ENCODE measurements around the gene PLCD4. TPM values are rescaled to one million over a fixed set of nuclear protein-coding genes. Genes with fewer than 3 reads are reported as not detected.

Gene PLCD4
- polyA plus RNA-seq, 1 donor from 2014 or later: 0.40 TPM

DNA sequence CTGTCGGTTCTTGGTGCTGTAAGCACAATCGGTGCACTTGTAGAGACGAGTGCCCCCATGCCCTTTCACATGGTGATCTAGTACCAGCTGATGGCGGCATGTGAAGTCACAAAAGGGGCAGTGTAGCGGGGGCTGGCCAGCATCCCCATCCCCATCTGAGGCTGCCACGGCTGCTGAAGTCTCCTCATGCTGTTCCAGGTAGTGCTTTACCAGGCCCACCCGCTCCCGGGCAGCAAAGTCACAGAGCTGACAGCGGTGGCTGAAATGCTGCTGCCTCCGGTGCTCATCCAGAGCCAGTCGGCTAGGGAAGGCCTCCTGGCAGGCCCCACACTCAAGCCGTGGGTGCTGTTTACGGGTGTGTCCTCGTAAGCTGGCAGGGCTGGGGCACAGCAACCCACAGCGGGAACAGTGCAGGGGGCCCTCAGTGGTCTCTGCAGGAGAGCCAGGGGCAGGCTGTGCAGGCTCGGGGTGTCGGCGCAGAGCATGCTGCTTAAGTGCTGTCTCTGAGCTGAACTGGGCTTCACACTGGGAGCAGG is 34.5 kb downstream of the PLCD4 start:
- Mint-ChIP-seq H3K27me3 (no peaks in the 10 kb centered on the region), H3K27ac (no peak overlapping the region), H3K4me1 (no peaks in the 10 kb centered on the region), H3K36me3 (no peaks in the 10 kb centered on the region), H3K4me3 (no peak overlapping the region), H3K9me3 (no peaks in the 10 kb centered on the region)

DNA sequence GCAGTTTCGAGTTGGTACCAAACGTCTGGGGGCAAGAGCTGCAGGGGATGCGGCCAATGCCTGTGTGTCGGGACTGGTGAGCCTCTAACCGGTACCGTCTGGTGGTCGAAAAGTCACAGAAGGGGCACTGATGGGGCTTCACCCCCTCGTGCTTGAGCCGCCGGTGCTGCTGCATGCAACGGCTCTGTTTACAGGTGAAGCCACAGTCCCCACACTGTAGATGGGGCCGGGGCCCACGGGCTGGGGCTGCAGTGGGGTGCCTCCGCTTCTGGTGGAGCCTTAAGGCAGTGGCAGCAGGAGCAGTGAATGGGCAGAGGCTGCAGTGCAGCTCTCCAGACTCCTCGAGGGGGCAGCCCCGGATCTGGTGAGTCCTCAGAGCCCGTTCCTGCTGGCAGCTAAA is 35.1 kb downstream of the PLCD4 start:
- Mint-ChIP-seq H3K27ac (no peak overlapping the region), H3K36me3 (no peaks in the 10 kb centered on the region), H3K9me3 (no peaks in the 10 kb centered on the region), H3K4me3 (no peak overlapping the region), H3K27me3 (no peaks in the 10 kb centered on the region), H3K4me1 (no peaks in the 10 kb centered on the region)

DNA sequence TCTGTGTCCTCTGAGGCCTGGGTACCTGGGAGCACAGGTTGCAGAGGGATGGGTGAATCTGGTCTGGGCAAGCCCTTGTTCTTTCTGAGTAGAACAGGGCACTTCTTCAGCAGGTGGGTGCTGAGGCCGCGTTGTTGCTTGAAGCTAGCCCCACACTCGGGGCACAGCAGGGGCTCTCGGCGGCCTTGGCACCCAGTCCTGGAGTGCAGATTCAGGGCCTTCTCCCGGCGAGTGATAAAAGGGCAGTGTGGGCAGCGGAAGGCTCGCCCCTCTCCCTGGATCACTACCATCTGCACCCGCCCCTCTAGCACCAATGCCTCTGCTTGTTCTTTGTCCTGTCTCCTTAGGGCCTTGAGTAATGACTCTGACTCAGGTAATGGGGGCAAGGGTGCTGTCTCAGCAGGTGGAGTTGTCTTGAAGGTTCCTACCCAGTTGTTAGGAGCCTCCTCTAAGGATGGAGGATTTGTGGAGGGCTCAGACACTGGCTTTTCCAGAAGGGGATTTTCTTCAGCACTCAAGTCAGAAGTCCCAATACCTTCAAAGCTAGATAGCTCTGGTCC is 36.1 kb downstream of the PLCD4 start:
- Mint-ChIP-seq H3K36me3 (no peaks in the 10 kb centered on the region), H3K9me3 (no peaks in the 10 kb centered on the region), H3K27ac (no peak overlapping the region), H3K4me3 (no peak overlapping the region), H3K27me3 (no peaks in the 10 kb centered on the region), H3K4me1 (peaks cover 0 to 5% (median 3%) of the 10 kb centered on the region in 3 donors)

DNA sequence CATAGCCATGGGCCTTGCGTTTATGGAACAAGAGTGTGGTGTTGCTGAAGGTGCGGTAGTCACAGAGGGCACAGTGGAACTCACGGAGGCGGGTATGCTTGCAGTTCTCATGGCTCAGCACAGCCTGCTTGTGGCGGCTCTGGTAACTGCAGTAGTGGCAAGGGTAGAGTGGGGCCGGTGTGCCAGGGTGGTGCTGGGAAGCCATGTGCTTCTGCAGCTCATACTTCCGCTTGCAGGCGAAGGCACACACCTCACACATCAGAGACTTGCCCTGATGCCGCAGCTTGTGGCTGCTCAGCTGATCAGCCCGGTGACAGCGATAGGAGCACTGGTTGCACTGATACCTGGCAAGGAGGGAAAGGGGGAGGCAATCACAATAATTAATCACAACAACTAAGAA is 37.0 kb downstream of the PLCD4 start:
- no peak overlapping the region for H3K27ac Mint-ChIP-seq

DNA sequence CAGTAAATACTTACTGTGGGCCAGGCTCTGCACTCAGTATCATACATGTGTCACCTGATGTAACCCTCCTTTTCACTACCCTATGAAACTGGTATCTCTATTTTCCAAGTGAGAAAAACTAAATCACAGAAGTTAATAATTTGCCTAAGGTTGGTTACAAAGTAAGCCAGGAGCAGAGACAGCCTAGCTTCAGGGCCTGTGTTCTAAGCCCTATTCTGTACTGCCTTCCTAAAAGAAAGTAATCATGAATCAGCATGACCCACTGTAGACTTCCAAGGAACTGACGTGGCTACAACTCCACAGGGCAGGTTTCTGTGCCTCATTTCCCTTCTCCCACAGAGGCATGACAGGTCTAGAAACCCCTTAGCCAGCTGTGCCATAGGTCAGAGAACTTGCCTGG is 37.4 kb downstream of the PLCD4 start:
- no peaks in the 10 kb centered on the region for H3K9me3 Mint-ChIP-seq
- H3K27ac Mint-ChIP-seq: no peak overlapping the region
- H3K4me3 Mint-ChIP-seq: no peak overlapping the region
- peaks cover 0 to 5% (median 3%) of the 10 kb centered on the region in 3 donors for H3K4me1 Mint-ChIP-seq
- no peaks in the 10 kb centered on the region for H3K36me3 Mint-ChIP-seq
- no peaks in the 10 kb centered on the region for H3K27me3 Mint-ChIP-seq

More for the DNA sequence above, 37.0 kb downstream of the PLCD4 start:
- H3K9me3 Mint-ChIP-seq: no peaks in the 10 kb centered on the region
- H3K27me3 Mint-ChIP-seq: no peaks in the 10 kb centered on the region
- H3K4me3 Mint-ChIP-seq: no peak overlapping the region
- H3K36me3 Mint-ChIP-seq: no peaks in the 10 kb centered on the region
- H3K4me1 Mint-ChIP-seq: peaks cover 0 to 5% (median 3%) of the 10 kb centered on the region in 3 donors

- Mint-ChIP-seq H3K4me1 (peaks cover 0 to 5% (median 3%) of the 10 kb centered on the region in 3 donors), H3K27me3 (no peaks in the 10 kb centered on the region), H3K4me3 (no peak overlapping the region), H3K27ac (no peak overlapping the region), H3K36me3 (no peaks in the 10 kb centered on the region), H3K9me3 (no peaks in the 10 kb centered on the region)
Observed at GRCh38 chr2:218648088-218648786, 40.5 kb downstream of the PLCD4 start.

- Mint-ChIP-seq H3K36me3 (no peaks in the 10 kb centered on the region), H3K4me3 (no peak overlapping the region), H3K27ac (no peak overlapping the region), H3K9me3 (no peaks in the 10 kb centered on the region), H3K27me3 (no peaks in the 10 kb centered on the region), H3K4me1 (peaks cover 0 to 5% (median 3%) of the 10 kb centered on the region in 3 donors)
Observed at GRCh38 chr2:218648787-218649100, 41.0 kb downstream of the PLCD4 start.

DNA sequence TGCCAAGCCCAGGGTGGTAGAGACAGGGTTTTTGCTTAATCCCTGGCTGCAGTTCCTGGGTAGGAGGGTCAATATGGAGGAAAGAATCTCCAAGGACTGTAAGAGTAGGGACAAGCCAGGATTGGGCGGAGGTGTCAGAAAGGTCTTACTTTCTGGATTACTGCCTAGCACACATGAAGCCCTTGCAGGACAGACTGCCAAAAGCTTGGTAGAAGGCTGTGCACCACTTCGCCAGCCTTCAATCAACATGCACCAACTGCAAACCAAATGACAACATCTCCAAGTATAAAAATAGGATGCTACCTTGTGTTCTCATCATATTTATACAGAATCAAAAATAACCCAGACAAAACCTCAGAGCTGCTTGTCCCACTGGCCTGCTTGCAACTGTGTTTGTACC is 48.1 kb downstream of the PLCD4 start:
- H3K9me3 Mint-ChIP-seq: no peaks in the 10 kb centered on the region
- no peaks in the 10 kb centered on the region for H3K27me3 Mint-ChIP-seq
- H3K27ac Mint-ChIP-seq: no peak overlapping the region
- peaks cover 21 to 22% (median 22%) of the 10 kb centered on the region in 3 donors for H3K4me1 Mint-ChIP-seq
- H3K4me3 Mint-ChIP-seq: peak overlapping the region in 1 of 4 donors; percentile 69
- no peaks in the 10 kb centered on the region for H3K36me3 Mint-ChIP-seq

DNA sequence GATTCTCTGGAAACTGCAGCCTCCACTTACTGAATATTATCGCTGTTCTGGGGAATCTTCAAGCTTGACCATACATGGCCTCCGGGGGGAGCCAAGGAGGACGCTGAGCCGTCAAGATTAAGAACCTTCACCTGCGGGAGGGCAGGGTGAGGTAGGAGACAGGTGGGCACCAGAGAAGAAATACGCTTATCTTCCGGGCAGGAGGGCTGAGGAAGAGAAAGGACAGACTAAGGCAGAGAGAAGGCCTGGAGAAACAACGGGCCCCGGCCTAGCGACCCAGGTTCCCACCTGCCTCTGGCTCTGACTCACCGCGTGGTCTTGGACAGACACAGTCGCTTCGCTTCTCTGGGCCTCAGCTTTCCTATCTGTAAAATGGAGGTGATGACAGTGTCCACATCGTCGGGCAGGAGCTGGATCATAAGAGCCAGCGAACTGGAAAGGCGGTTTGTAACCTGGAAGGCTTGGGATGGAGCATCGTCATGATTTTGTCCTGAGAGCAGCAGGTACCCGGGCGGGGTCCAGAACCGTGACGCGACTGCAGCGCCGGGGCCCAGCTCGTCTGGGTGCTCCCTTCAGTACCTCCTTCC is 51.1 kb downstream of the PLCD4 start:
- H3K27me3 Mint-ChIP-seq: no peaks in the 10 kb centered on the region
- H3K36me3 Mint-ChIP-seq: no peaks in the 10 kb centered on the region
- H3K27ac Mint-ChIP-seq: peak overlapping the region; percentile 46 to 96 (median 95)
- H3K9me3 Mint-ChIP-seq: no peaks in the 10 kb centered on the region
- H3K4me1 Mint-ChIP-seq: peaks cover 21 to 23% (median 22%) of the 10 kb centered on the region in 3 donors
- peak overlapping the region; percentile 88 to 100 (median 96) for H3K4me3 Mint-ChIP-seq

DNA sequence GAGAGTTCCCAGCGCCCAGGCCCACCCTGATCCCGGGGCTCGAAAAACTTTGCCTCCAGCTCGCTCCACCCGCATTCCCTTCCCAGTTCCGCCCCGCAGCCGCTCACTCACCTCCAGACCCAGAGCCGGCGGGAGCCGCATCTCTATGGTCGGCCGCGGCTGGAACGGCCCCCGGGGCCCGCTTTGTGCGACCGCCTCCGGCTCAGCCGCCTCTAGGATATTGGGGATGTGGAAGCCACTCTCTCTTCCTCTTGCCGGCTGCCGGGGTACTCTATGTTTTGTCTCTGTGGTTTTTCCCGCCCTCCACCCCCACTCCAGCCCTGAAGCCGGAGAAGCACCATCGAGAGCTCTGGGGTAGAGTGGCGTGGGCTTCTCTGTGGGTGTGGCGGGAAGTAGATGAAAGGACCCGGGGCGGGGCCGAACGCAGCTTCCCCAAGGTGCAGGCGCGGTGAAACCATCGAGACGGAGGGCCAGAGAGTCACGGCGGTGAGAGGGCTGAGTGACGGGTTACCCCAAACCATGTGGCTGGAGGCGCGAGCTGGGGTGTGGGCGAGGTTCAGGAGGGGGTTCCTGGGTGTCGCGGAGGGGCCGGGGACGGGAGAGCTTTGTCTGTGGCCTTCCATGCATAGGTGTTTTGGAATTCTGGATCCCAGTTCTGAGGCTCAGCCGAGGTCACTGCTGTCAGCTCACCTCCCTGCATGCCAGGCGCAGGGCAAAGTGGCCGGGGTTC is 51.7 kb downstream of the PLCD4 start, which contains the start of the genes BCS1L and ZNF142:
Gene BCS1L (plus strand): TSS at position 426 of the 730 bp plus-strand sequence. CDS start 1,305 bp downstream, outside the sequence.
Gene ZNF142 (minus strand): TSS at position 366 of the 730 bp plus-strand sequence. CDS start 3,194 bp downstream, outside the sequence.
- Mint-ChIP-seq H3K27ac (peak within 1 kb of the TSS; percentile 46 to 96 (median 95)), H3K4me1 (peaks cover 21 to 23% (median 22%) of the 10 kb centered on the region in 3 donors), H3K4me3 (peak within 1 kb of the TSS; percentile 88 to 100 (median 96)), H3K27me3 (no peaks in the 10 kb centered on the region), H3K36me3 (no peaks in the 10 kb centered on the region), H3K9me3 (no peaks in the 10 kb centered on the region)

GRCh38 chr2:218659988-218660358 is 52.3 kb downstream of the PLCD4 start:
- peaks cover 21 to 25% (median 22%) of the 10 kb centered on the region in 3 donors for H3K4me1 Mint-ChIP-seq
- H3K27me3 Mint-ChIP-seq: no peaks in the 10 kb centered on the region
- no peaks in the 10 kb centered on the region for H3K9me3 Mint-ChIP-seq
- H3K4me3 Mint-ChIP-seq: peak overlapping the region; percentile 88 to 100 (median 96)
- peak overlapping the region; percentile 46 to 96 (median 95) for H3K27ac Mint-ChIP-seq
- H3K36me3 Mint-ChIP-seq: no peaks in the 10 kb centered on the region

- Mint-ChIP-seq H3K36me3 (no peaks in the 10 kb centered on the region), H3K9me3 (no peaks in the 10 kb centered on the region), H3K4me3 (peak overlapping the region in 1 of 4 donors; percentile 27), H3K27ac (no peak overlapping the region), H3K27me3 (no peaks in the 10 kb centered on the region), H3K4me1 (peaks cover 17 to 24% (median 21%) of the 10 kb centered on the region in 3 donors)
Observed at GRCh38 chr2:218662377-218662776, 54.7 kb downstream of the PLCD4 start.

- Mint-ChIP-seq H3K36me3 (no peaks in the 10 kb centered on the region), H3K4me1 (peaks cover 14 to 24% (median 17%) of the 10 kb centered on the region in 3 donors), H3K4me3 (peak overlapping the region in 2 of 4 donors; percentile 27 to 68), H3K9me3 (no peaks in the 10 kb centered on the region), H3K27me3 (no peaks in the 10 kb centered on the region), H3K27ac (no peak overlapping the region)
Observed at GRCh38 chr2:218662827-218663226, 55.1 kb downstream of the PLCD4 start.

DNA sequence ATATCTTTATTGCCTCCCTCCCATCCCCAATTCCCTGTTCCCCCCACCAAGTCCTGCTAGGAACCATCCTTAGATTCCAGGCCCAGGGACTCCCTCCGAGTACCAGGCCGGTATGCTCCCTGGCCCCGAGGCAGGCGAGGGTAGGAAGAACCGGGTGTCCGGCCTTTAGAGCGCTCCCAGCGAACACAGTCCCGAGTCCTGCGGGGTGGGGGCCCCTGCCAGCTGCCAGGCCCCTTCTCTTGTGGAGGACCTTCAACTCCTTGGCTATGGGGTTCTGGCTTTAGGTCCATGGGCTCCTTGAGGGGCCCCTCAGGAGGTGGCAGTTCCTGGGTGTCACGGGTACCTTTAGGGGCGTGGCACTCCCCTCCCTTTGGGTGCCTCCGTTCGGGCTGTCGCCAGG is 56.2 kb downstream of the PLCD4 start:
- Mint-ChIP-seq H3K4me3 (peak overlapping the region in 1 of 4 donors; percentile 40), H3K36me3 (no peaks in the 10 kb centered on the region), H3K4me1 (peaks cover 10 to 18% (median 10%) of the 10 kb centered on the region in 3 donors), H3K27ac (peak overlapping the region in 2 of 3 donors; percentile 10 to 67), H3K9me3 (no peaks in the 10 kb centered on the region), H3K27me3 (no peaks in the 10 kb centered on the region)

- peak overlapping the region in 1 of 3 donors; percentile 67 for H3K27ac Mint-ChIP-seq
- peaks cover 6 to 15% (median 7%) of the 10 kb centered on the region in 3 donors for H3K4me1 Mint-ChIP-seq
- H3K36me3 Mint-ChIP-seq: no peaks in the 10 kb centered on the region
- peak overlapping the region in 1 of 4 donors; percentile 40 for H3K4me3 Mint-ChIP-seq
- no peaks in the 10 kb centered on the region for H3K9me3 Mint-ChIP-seq
- H3K27me3 Mint-ChIP-seq: no peaks in the 10 kb centered on the region
Observed at GRCh38 chr2:218664653-218665052, 57.0 kb downstream of the PLCD4 start.

All from IgD-negative memory B cell (primary cell).